Body of pancreas (tissue), 4 donors: ENCODE data around the gene PACSIN2.

Source experiments
- POLR2A ChIP-seq, 3 donors: fragments of 450-650 bp; IDR thresholded peaks; one replicate each; pipeline ENCODE4 v1.6.1; 2016; ENCODE audit warnings: antibody characterized with exemption in 3 of 3, mild to moderate bottlenecking in 2 of 3
- TF ChIP-seq, protein P1 (sequence below), 7 experiments: fragments of 450-650 bp in 4 of 7; fragments of 200-600 bp in 3 of 7; sonication (generic) in 3 of 7; IDR thresholded peaks; one replicate each; pipeline ENCODE4 v1.5.1; 2016 to 2019; ENCODE audit warnings: antibody characterized with exemption in 7 of 7

DNA sequence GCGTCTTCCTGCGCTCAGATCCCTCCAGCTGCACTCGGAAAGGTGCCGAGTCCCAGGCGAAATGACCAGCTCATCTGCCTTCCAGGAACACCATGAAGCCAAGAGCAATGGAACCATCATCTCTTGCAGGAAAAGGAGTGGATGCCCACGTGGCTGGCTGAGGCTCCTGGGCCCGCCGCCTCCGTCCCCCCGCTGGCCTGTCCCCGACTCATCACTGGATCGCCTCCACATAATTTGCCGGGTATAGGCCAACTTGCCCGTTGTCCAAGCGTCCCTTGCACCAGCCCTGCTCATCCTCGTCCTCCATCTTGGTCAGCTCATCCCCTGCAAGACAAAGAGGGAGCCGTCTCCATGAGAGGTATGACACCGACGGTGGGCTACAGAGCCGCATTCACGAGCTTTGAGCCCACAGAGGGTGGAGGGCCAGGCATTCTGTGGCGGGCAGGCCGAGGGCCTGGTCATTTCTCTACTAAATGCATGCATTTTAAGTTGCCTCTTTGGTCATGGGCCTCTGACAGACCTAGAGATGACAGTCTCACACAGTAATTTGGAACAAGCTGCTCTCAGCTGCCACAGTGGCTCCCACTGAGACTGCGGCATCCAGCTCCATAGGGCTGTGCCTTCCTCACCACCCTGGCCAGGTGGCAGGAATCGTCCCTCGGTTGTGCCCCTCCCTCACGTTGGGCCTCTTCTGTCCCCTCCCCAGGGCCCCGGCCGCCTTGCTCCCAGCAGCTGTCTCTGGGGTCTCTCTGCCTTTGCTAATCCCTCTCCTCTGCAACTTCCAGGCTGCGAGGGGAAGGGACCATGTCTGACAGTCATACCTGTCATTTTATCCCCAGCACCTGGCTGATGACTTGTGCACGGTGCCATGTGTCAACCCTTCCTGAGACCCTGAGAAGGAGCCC is 143.6 kb downstream of the PACSIN2 start:
- TF ChIP-seq, protein P1, sequence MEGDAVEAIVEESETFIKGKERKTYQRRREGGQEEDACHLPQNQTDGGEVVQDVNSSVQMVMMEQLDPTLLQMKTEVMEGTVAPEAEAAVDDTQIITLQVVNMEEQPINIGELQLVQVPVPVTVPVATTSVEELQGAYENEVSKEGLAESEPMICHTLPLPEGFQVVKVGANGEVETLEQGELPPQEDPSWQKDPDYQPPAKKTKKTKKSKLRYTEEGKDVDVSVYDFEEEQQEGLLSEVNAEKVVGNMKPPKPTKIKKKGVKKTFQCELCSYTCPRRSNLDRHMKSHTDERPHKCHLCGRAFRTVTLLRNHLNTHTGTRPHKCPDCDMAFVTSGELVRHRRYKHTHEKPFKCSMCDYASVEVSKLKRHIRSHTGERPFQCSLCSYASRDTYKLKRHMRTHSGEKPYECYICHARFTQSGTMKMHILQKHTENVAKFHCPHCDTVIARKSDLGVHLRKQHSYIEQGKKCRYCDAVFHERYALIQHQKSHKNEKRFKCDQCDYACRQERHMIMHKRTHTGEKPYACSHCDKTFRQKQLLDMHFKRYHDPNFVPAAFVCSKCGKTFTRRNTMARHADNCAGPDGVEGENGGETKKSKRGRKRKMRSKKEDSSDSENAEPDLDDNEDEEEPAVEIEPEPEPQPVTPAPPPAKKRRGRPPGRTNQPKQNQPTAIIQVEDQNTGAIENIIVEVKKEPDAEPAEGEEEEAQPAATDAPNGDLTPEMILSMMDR (IDR thresholded peaks at IDR 0.05) = no peak
- no peak for TF ChIP-seq POLR2A (IDR thresholded peaks at IDR 0.05)
